DND-41 (cell line): ENCODE results near the gene F7.

Experiments used
- CTCF ChIP-seq: IDR thresholded peaks from 2 replicates; pipeline ENCODE4 v1.5.1; 2012; ENCODE audit warnings: borderline replicate concordance, low read length, moderate library complexity, mild to moderate bottlenecking; ENCODE audit not compliant: poor library complexity, severe bottlenecking; ENCODE audit errors: extremely low read depth
- EZH2 ChIP-seq: IDR thresholded peaks from 3 replicates; pipeline ENCODE4 v1.6.1; 2012; ENCODE audit warnings: borderline replicate concordance, low read depth, mild to moderate bottlenecking, moderate library complexity, low read length, inconsistent platforms; ENCODE audit not compliant: severe bottlenecking

GRCh38 chr13:113157929-113158747 lies 52.5 kb downstream of the F7 start, which contains the start of gene PROZ:
- TF ChIP-seq CTCF (no peak), EZH2 (no peak)
